GM18526 (cell line): ENCODE measurements around the gene SNAPIN.

Source experiments
- POLR2A ChIP-seq: IDR thresholded peaks from 3 replicates; pipeline ENCODE4 v1.6.1; 2011; ENCODE audit not compliant: insufficient read length; ENCODE audit errors: extremely low read depth

The SNAPIN gene

GRCh38 chr1:153658400-153659174 is at the start of gene SNAPIN:
TSS of gene SNAPIN (plus strand) at chr1:153658703. CDS start at chr1:153658744, 41 bp downstream.
- peak; percentile 86 for TF ChIP-seq POLR2A

- TF ChIP-seq POLR2A, result no peak
Observed at GRCh38 chr1:153608742-153609584, 49.5 kb upstream of the SNAPIN start.

GRCh38 chr1:153609585-153609907 is 49.0 kb upstream of the SNAPIN start:
- no peak for TF ChIP-seq POLR2A

- TF ChIP-seq POLR2A, result no peak
Observed at GRCh38 chr1:153610334-153610733, 48.2 kb upstream of the SNAPIN start.

- no peak for TF ChIP-seq POLR2A
Observed at GRCh38 chr1:153610811-153611301, 47.6 kb upstream of the SNAPIN start.

- no peak for TF ChIP-seq POLR2A
Observed at GRCh38 chr1:153611356-153611755, 47.1 kb upstream of the SNAPIN start.

- TF ChIP-seq POLR2A, result no peak
Observed at GRCh38 chr1:153612111-153612754, 46.3 kb upstream of the SNAPIN start.

- TF ChIP-seq POLR2A, result no peak
Observed at GRCh38 chr1:153612755-153613331, 45.7 kb upstream of the SNAPIN start, which contains the start of gene S100A16. TSS of gene S100A16 (minus strand) at chr1:153613137. CDS start at chr1:153608151, 4,986 bp downstream.

GRCh38 chr1:153613406-153613805 is 45.1 kb upstream of the SNAPIN start:
- TF ChIP-seq POLR2A, result no peak

- no peak for TF ChIP-seq POLR2A
Observed at GRCh38 chr1:153614189-153614900, 44.2 kb upstream of the SNAPIN start.

- TF ChIP-seq POLR2A, result no peak
Observed at GRCh38 chr1:153614906-153615305, 43.6 kb upstream of the SNAPIN start.

GRCh38 chr1:153615406-153615805 is 43.1 kb upstream of the SNAPIN start:
- no peak for TF ChIP-seq POLR2A

GRCh38 chr1:153616144-153616916 is 42.2 kb upstream of the SNAPIN start, which contains the start of gene S100A14:
TSS of gene S100A14 (minus strand) at chr1:153616325. CDS start at chr1:153615858, 467 bp downstream.
- no peak for TF ChIP-seq POLR2A

GRCh38 chr1:153616917-153617311 is 41.6 kb upstream of the SNAPIN start:
- TF ChIP-seq POLR2A, result no peak
